ENCODE results near the gene ZNF541.

The ZNF541 gene

GRCh38 chr19:47573071-47574026, at the start of gene ZNF541:
Gene ZNF541, minus strand, starts transcription at chr19:47573148. Its CDS starts 17,292 bp downstream, at chr19:47555856.
- H3K4me3 ChIP-seq (ENCODE audit: low read depth, low read length) = no peak within 1 kb of the TSS
- H3K9ac ChIP-seq (ENCODE audit: low read depth, low read length) = no peak within 1 kb of the TSS
- no peaks in the 10 kb centered on the region for H3K9me3 ChIP-seq (ENCODE audit: control insufficient read depth, insufficient read depth, low read length)
- H3K27me3 ChIP-seq (ENCODE audit: control insufficient read depth, insufficient read depth, low read length) = no peaks in the 10 kb centered on the region
- no peak within 1 kb of the TSS for H3K27ac ChIP-seq (ENCODE audit: low read depth, low read length)
- no peaks in the 10 kb centered on the region for H3K4me1 ChIP-seq (ENCODE audit: control insufficient read depth, insufficient read depth, low read length)
- H3K36me3 ChIP-seq (ENCODE audit: control insufficient read depth, insufficient read depth, low read length) = no peaks in the 10 kb centered on the region

DNA sequence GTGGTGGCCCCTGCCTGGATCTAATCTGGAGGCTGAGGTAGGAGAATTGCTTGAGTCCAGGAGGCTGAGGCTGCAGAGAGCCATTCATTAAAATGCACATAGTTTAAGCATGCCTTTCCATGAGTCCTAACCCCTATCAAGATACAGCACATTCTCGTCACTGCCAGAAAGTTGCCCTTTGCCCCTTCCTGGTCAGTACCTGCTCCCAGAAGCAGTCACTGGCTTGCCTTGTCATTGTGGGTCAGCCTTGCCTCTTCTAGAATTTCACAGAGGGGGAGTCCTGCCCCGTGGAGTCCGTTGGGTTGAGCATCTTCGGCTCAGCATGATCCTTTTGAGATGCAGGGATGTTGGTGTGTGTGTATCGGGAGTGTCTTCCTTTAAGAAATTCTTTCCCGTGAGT, 46.8 kb upstream of the ZNF541 start:
- 0 out of 2 replicates have a peak overlapping the region, but pooled peaks have one; percentile 11 for H3K4me3 ChIP-seq (ENCODE audit: low read depth, low read length)
- H3K9me3 ChIP-seq (ENCODE audit: control insufficient read depth, insufficient read depth, low read length) = no peaks in the 10 kb centered on the region
- no peaks in the 10 kb centered on the region for H3K27me3 ChIP-seq (ENCODE audit: control insufficient read depth, insufficient read depth, low read length)
- H3K27ac ChIP-seq (ENCODE audit: low read depth, low read length) = peak overlapping the region; percentile 86
- H3K36me3 ChIP-seq (ENCODE audit: control insufficient read depth, insufficient read depth, low read length) = 0 out of 2 replicates have a peak, but pooled peaks cover 3% of the 10 kb centered on the region
- H3K4me1 ChIP-seq (ENCODE audit: control insufficient read depth, insufficient read depth, low read length) = peaks cover 39% of the 10 kb centered on the region
- H3K9ac ChIP-seq (ENCODE audit: low read depth, low read length) = no peak overlapping the region

GRCh38 chr19:47618771-47619170, 45.8 kb upstream of the ZNF541 start:
- no peaks in the 10 kb centered on the region for H3K27me3 ChIP-seq (ENCODE audit: control insufficient read depth, insufficient read depth, low read length)
- H3K4me3 ChIP-seq (ENCODE audit: low read depth, low read length) = no peak overlapping the region
- H3K4me1 ChIP-seq (ENCODE audit: control insufficient read depth, insufficient read depth, low read length) = peaks cover 36% of the 10 kb centered on the region
- peak overlapping the region; percentile 56 for H3K27ac ChIP-seq (ENCODE audit: low read depth, low read length)
- H3K36me3 ChIP-seq (ENCODE audit: control insufficient read depth, insufficient read depth, low read length) = no peaks in the 10 kb centered on the region
- H3K9ac ChIP-seq (ENCODE audit: low read depth, low read length) = no peak overlapping the region
- H3K9me3 ChIP-seq (ENCODE audit: control insufficient read depth, insufficient read depth, low read length) = no peaks in the 10 kb centered on the region

DNA sequence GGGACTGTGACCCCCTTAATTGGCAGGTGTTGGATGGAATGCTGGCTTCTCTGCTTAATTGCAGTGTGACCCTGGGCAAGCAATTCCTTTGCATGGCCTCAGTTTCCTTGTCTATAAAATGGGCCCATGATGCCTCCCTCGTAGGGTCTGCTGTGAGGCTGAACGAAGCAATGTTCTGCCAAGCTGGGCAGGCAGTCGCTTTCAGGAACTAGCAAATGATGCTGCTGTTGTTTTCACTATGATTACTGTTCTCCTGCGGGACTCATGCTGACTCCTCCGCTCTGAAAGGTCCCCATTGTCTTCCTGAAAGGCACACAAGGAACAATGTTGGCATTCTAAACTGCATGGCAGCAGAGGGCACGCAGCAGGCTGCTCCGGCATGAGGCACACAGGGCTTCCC, 42.8 kb upstream of the ZNF541 start:
- H3K36me3 ChIP-seq (ENCODE audit: control insufficient read depth, insufficient read depth, low read length) = no peaks in the 10 kb centered on the region
- H3K4me3 ChIP-seq (ENCODE audit: low read depth, low read length) = no peak overlapping the region
- H3K27ac ChIP-seq (ENCODE audit: low read depth, low read length) = no peak overlapping the region
- no peaks in the 10 kb centered on the region for H3K27me3 ChIP-seq (ENCODE audit: control insufficient read depth, insufficient read depth, low read length)
- H3K9me3 ChIP-seq (ENCODE audit: control insufficient read depth, insufficient read depth, low read length) = no peaks in the 10 kb centered on the region
- no peak overlapping the region for H3K9ac ChIP-seq (ENCODE audit: low read depth, low read length)
- H3K4me1 ChIP-seq (ENCODE audit: control insufficient read depth, insufficient read depth, low read length) = peaks cover 43% of the 10 kb centered on the region

- Histone ChIP-seq H3K4me3 (ENCODE audit: low read depth, low read length) (no peak overlapping the region), H3K27ac (ENCODE audit: low read depth, low read length) (no peak overlapping the region), H3K9me3 (ENCODE audit: control insufficient read depth, insufficient read depth, low read length) (no peaks in the 10 kb centered on the region), H3K4me1 (ENCODE audit: control insufficient read depth, insufficient read depth, low read length) (peaks cover 41% of the 10 kb centered on the region), H3K36me3 (ENCODE audit: control insufficient read depth, insufficient read depth, low read length) (no peaks in the 10 kb centered on the region), H3K9ac (ENCODE audit: low read depth, low read length) (no peak overlapping the region), H3K27me3 (ENCODE audit: control insufficient read depth, insufficient read depth, low read length) (no peaks in the 10 kb centered on the region)
Observed at GRCh38 chr19:47615230-47615629, 42.3 kb upstream of the ZNF541 start.

GRCh38 chr19:47614559-47614958, 41.6 kb upstream of the ZNF541 start:
- Histone ChIP-seq H3K4me3 (ENCODE audit: low read depth, low read length) (no peak overlapping the region), H3K36me3 (ENCODE audit: control insufficient read depth, insufficient read depth, low read length) (no peaks in the 10 kb centered on the region), H3K27ac (ENCODE audit: low read depth, low read length) (peak overlapping the region; percentile 98), H3K9me3 (ENCODE audit: control insufficient read depth, insufficient read depth, low read length) (no peaks in the 10 kb centered on the region), H3K27me3 (ENCODE audit: control insufficient read depth, insufficient read depth, low read length) (no peaks in the 10 kb centered on the region), H3K4me1 (ENCODE audit: control insufficient read depth, insufficient read depth, low read length) (peaks cover 34% of the 10 kb centered on the region), H3K9ac (ENCODE audit: low read depth, low read length) (no peak overlapping the region)

GRCh38 chr19:47614021-47614295, 41.0 kb upstream of the ZNF541 start:
- Histone ChIP-seq H3K4me1 (ENCODE audit: control insufficient read depth, insufficient read depth, low read length) (peaks cover 32% of the 10 kb centered on the region), H3K36me3 (ENCODE audit: control insufficient read depth, insufficient read depth, low read length) (no peaks in the 10 kb centered on the region), H3K27ac (ENCODE audit: low read depth, low read length) (peak overlapping the region; percentile 98), H3K9ac (ENCODE audit: low read depth, low read length) (peak overlapping the region; percentile 30; the same call in 1 of the 2 replicates), H3K4me3 (ENCODE audit: low read depth, low read length) (peak overlapping the region; percentile 42; the same call in 1 of the 2 replicates), H3K27me3 (ENCODE audit: control insufficient read depth, insufficient read depth, low read length) (no peaks in the 10 kb centered on the region), H3K9me3 (ENCODE audit: control insufficient read depth, insufficient read depth, low read length) (no peaks in the 10 kb centered on the region)

DNA sequence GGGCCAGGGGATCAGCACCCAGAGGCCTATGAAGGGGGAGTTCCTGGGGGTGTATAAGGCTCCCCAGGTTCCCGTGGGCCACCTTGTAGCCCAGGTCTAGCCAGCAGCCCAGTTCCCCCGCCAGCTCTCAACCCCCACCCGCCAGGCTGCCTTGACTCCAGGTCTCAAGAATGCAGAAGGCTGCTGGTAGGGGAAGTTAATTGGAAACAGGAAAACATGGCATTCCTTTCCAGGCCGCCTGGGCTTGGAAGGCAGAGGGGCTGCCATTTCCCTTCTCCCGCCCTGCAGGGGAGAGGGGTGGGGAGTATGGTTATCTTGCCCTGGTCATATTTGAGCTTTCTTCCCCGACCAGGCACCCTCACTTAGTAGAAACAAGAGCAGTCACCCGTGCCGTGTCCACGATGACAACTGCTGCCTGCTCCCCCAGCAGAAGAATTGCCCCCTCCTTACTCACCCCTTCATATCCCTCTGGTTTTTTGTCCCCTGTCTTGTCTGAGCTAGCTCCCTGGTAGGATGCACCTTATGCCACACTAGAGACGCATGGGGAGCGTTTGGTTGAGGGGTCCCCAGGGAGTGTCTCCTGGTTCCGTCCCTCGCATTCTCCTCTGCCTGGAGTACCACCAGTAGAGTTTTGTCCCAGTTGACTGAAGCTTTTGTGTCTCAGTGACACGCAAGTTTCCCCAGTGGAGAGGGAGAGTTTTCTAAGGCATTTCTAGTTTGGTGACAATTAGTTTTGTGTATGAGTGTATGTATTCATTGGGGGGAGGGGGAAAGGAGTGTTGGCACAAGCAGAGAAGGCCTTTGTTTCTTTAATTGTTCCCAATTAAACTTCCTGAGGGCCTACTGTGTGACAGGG, 40.4 kb upstream of the ZNF541 start:
- H3K9ac ChIP-seq (ENCODE audit: low read depth, low read length) = peak overlapping the region; percentile 30
- no peaks in the 10 kb centered on the region for H3K36me3 ChIP-seq (ENCODE audit: control insufficient read depth, insufficient read depth, low read length)
- H3K27ac ChIP-seq (ENCODE audit: low read depth, low read length) = peak overlapping the region; percentile 98

DNA sequence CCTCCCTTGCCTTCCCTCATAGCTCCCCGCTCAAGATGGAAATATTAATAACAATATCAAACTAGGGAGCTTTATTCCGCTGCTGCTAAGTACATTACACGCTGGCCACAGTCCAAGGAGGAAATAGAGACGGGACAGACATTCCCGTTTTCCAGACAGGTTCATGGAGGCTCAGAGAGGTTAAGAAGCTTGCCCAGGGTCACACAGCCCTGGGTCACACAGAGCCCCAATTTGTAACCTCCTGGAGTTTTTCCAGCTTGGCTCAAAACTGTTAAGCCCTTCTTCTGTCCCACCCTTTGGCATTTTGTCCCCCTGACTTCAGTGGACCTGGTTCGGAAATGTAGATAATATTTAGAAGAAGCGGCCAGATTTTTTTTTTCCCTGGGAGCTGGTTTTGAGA, 38.0 kb upstream of the ZNF541 start:
- H3K36me3 ChIP-seq (ENCODE audit: control insufficient read depth, insufficient read depth, low read length) = no peaks in the 10 kb centered on the region
- H3K4me3 ChIP-seq (ENCODE audit: low read depth, low read length) = peak overlapping the region; percentile 82
- H3K27ac ChIP-seq (ENCODE audit: low read depth, low read length) = peak overlapping the region; percentile 94
- H3K9me3 ChIP-seq (ENCODE audit: control insufficient read depth, insufficient read depth, low read length) = no peaks in the 10 kb centered on the region
- no peak overlapping the region for H3K9ac ChIP-seq (ENCODE audit: low read depth, low read length)
- H3K4me1 ChIP-seq (ENCODE audit: control insufficient read depth, insufficient read depth, low read length) = peaks cover 25% of the 10 kb centered on the region
- H3K27me3 ChIP-seq (ENCODE audit: control insufficient read depth, insufficient read depth, low read length) = no peaks in the 10 kb centered on the region

More for the DNA sequence above, 40.4 kb upstream of the ZNF541 start:
- peaks cover 32% of the 10 kb centered on the region for H3K4me1 ChIP-seq (ENCODE audit: control insufficient read depth, insufficient read depth, low read length)
- no peaks in the 10 kb centered on the region for H3K27me3 ChIP-seq (ENCODE audit: control insufficient read depth, insufficient read depth, low read length)
- no peaks in the 10 kb centered on the region for H3K9me3 ChIP-seq (ENCODE audit: control insufficient read depth, insufficient read depth, low read length)
- H3K4me3 ChIP-seq (ENCODE audit: low read depth, low read length) = peak overlapping the region; percentile 42

DNA sequence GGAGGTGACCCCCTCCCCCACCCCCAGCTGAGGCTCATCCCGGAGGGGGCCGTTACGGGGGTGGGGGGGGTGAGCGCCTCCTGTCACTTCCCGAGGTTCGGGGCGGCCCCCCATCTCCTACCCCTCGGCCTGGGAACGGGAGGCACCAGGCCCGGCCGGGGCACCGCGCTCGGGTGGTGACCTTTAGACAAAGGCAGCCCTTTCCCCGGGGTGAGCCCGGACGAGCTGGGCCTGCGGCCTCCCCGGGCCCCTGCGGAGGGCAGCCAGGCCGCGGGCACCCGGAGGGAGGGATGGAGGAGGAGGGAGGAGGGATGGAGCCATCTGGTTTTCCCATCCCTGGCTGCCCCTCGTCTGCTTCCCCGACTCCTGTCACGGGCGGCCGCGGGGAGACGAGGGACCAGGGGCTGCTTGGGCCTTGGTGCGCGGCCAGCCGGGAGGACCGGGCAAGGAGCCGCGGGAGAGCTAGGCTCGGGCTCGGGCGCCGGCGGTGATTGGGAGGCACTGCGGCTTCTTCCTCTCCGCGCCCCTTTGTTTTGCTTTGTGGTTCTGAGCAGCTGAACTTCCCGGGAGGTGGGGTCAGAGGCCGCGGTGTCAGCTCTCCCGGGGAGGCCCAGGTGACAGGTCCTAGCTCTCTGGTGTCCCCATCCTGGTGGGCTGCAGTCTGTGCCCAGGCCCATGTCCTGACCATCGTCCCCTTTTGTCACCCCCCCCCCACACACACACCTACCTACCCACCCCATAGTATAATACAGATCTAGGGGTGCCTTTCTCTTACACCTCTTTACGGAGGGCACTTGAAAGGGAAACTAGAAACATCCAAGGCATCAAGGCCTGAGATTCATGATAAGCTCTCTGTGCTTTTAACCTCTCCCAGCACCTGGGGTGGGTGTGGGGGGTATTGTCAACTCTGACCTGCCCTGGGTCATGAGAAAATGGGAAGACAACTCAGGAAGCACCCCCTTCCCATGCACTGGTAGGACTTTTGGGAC, 37.3 kb upstream of the ZNF541 start:
- Histone ChIP-seq H3K27me3 (ENCODE audit: control insufficient read depth, insufficient read depth, low read length) (no peaks in the 10 kb centered on the region), H3K9ac (ENCODE audit: low read depth, low read length) (peak overlapping the region; percentile 61; the same call in 1 of the 2 replicates), H3K36me3 (ENCODE audit: control insufficient read depth, insufficient read depth, low read length) (no peaks in the 10 kb centered on the region), H3K9me3 (ENCODE audit: control insufficient read depth, insufficient read depth, low read length) (no peaks in the 10 kb centered on the region), H3K27ac (ENCODE audit: low read depth, low read length) (peak overlapping the region; percentile 94), H3K4me1 (ENCODE audit: control insufficient read depth, insufficient read depth, low read length) (peaks cover 25% of the 10 kb centered on the region), H3K4me3 (ENCODE audit: low read depth, low read length) (peak overlapping the region; percentile 82)
